Panc1 (cell line): ENCODE data around the gene LRRC63. TPM values are rescaled to one million over a fixed set of nuclear protein-coding genes. Genes with fewer than 3 reads are reported as not detected.

ENCODE experiments used
- ATAC-seq: fragments of 200-7000 bp; cut with Tn5 transposase; 2 replicates; pipeline ENCODE4 v1.9.1; 2020; ENCODE audit warnings: mild to moderate bottlenecking, moderate library complexity
- BruUV-seq: library from RNA; stranded (reverse); fragments of 400-500 nt; replicated peaks from 2 replicates; lab custom pipeline; 2021; lab: Mats Ljungman, UMichigan
- CTCF ChIA-PET: fragments of 300-600 bp; sonication (Branson Sonifier 250); formaldehyde crosslinking; loops from one replicate; lab custom pipeline; 2022; ENCODE audit warnings: antibody characterized with exemption; lab: Charles Lee
- POLR2A ChIA-PET: fragments of 300-600 bp; sonication (Branson Sonifier 250); formaldehyde crosslinking; loops from one replicate; lab custom pipeline; 2022; ENCODE audit warnings: antibody characterized with exemption; lab: Charles Lee
- DNase-seq: peaks from one replicate; pipeline ENCODE4 v3.0.0-alpha.2; 2010; ENCODE audit warnings: low read depth, low spot score
- H3K27ac ChIP-seq: 2 replicates; pipeline ENCODE4 v1.5.1; 2011; ENCODE audit warnings: mild to moderate bottlenecking, low read length, inconsistent platforms
- H3K27me3 ChIP-seq: fragments of 200-500 bp; sonication (Bioruptor generic); 2 replicates; pipeline ENCODE4 v1.6.0; 2014; ENCODE audit warnings: low read length, inconsistent platforms; ENCODE audit not compliant: control insufficient read depth, insufficient read depth
- H3K36me3 ChIP-seq: fragments of 200-500 bp; sonication (Bioruptor generic); 2 replicates; pipeline ENCODE4 v1.5.1; 2014; ENCODE audit warnings: inconsistent platforms, mild to moderate bottlenecking, low read length, moderate library complexity; ENCODE audit not compliant: control insufficient read depth, insufficient read depth
- H3K4me1 ChIP-seq: 2 replicates; pipeline ENCODE4 v1.5.1; 2011; ENCODE audit warnings: inconsistent platforms, mild to moderate bottlenecking, low read length, moderate library complexity; ENCODE audit not compliant: control insufficient read depth, insufficient read depth
- H3K4me3 ChIP-seq, 2 experiments: 2 replicates each; pipeline ENCODE4 v1.5.1; 2011 to 2012; ENCODE audit warnings: low read depth in 2 of 2, low read length in 2 of 2, mild to moderate bottlenecking in 2 of 2, inconsistent platforms in 1 of 2, moderate library complexity in 1 of 2
- H3K9me3 ChIP-seq: fragments of 200-500 bp; sonication (Bioruptor generic); 2 replicates; pipeline ENCODE4 v1.5.1; 2014; ENCODE audit warnings: low read depth, mild to moderate bottlenecking, inconsistent platforms, low read length, moderate library complexity; ENCODE audit not compliant: control insufficient read depth, insufficient read depth
- CTCF ChIP-seq: fragments of 450-650 bp; IDR thresholded peaks from 2 replicates; pipeline ENCODE4 v1.5.1; 2017; ENCODE audit warnings: mild to moderate bottlenecking
- POLR2AphosphoS5 ChIP-seq: IDR thresholded peaks from 2 replicates; pipeline ENCODE4 v1.6.1; 2012; ENCODE audit warnings: mild to moderate bottlenecking, low read depth, low read length, moderate library complexity
- REST ChIP-seq, 2 experiments: IDR thresholded peaks; 2 replicates each; pipeline ENCODE4 v1.6.1; 2011 to 2012; ENCODE audit warnings: low read depth in 2 of 2, control low read depth in 1 of 2, low read length in 1 of 2, mild to moderate bottlenecking in 1 of 2, moderate library complexity in 1 of 2; ENCODE audit not compliant: insufficient read depth in 1 of 2
- SIN3A ChIP-seq: IDR thresholded peaks from 2 replicates; pipeline ENCODE4 v1.6.1; 2012; ENCODE audit warnings: low read depth, mild to moderate bottlenecking, low read length, moderate library complexity, borderline replicate concordance; ENCODE audit not compliant: insufficient read depth
- TCF7L2 ChIP-seq: IDR thresholded peaks from 2 replicates; pipeline ENCODE4 v1.6.1; 2011; ENCODE audit warnings: mild to moderate bottlenecking, low read depth, low read length, inconsistent platforms
- in situ Hi-C: cut with HindIII; loops from 2 replicates; pipeline ENCODE4 v1.10.0; 2016; ENCODE audit warnings: low sequenced_read_pairs, low pct_unique_long_range_greater_than_20kb
- intact Hi-C: fragments of 100-400 bp; cut with micrococcal nuclease; formaldehyde crosslinking; loops from one replicate; pipeline ENCODE4 v1.10.0; 2022; ENCODE audit not compliant: unreplicated experiment
- total RNA-seq: library from RNA; stranded (reverse); gene quantifications from one replicate; pipeline ENCODE4 v1.2.1, GENCODE V29; 2021; ENCODE audit not compliant: unreplicated experiment

LRRC63 gene
- total RNA-seq, 1 experiment from 2014 or later: 0.15 TPM

DNA sequence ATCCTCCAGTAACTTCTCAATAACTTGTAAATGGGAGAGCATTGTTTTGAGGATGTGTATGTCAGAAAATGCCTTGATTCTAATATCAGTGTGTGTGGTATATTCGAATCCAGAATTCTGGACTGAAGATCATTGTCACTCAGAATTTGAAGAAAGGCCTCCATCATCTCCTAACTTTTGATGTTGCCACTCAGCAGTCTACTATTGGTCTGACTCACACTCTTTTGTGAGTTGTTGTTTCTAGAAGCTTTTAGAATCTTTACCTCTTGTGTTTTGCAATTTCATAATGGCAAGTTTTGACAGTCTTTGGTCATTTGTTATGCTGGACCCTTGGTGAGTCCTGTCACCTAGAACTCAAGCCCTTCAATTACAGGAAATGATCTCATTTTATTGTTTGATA, 98.3 kb downstream of the LRRC63 start:
- ATAC-seq (no peak), DNase-seq (no peak)
- Histone ChIP-seq H3K27me3 (no peaks in the 10 kb centered on the region), H3K27ac (no peak overlapping the region), H3K36me3 (no peaks in the 10 kb centered on the region), H3K4me1 (no peaks in the 10 kb centered on the region), H3K4me3 (no peak overlapping the region), H3K9me3 (no peaks in the 10 kb centered on the region)
- BruUV-seq: no TSS peak
- TF ChIP-seq SIN3A: no peak
- no peak for TF ChIP-seq POLR2AphosphoS5
- no peak for TF ChIP-seq REST (IDR thresholded peaks at IDR 0.05; ENCODE audit: insufficient read depth in 1 of 2, low read depth in 2 of 2, low read length in 1 of 2)
- intact Hi-C loops (no loop called here), in situ Hi-C loops (no loop called here)
- CTCF ChIA-PET: no interaction called here
- POLR2A ChIA-PET: no interaction called here

DNA sequence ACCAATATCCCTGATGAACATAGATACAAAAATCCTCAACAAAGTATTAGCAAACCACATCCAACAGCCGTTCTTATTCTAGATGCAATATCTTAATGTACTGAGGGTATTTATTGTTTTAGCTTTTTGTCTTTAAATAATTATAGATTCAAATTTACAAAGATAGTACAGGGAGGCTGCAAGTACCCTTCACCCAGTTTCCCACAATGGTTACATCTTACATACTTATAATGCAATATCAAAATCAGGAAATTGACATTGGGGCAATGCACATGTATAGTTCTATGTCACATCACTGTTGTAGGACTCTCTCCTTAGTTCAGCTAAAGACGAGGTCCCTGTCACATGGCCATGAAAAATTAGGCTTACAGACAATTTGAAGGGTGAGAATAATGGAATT, 99.5 kb downstream of the LRRC63 start:
- Histone ChIP-seq H3K36me3 (no peaks in the 10 kb centered on the region), H3K4me3 (no peak overlapping the region), H3K4me1 (no peaks in the 10 kb centered on the region), H3K9me3 (no peaks in the 10 kb centered on the region), H3K27me3 (no peaks in the 10 kb centered on the region), H3K27ac (no peak overlapping the region)
- no TSS peak for BruUV-seq
- ATAC-seq: no peak
- ChIA-PET POLR2A (no interaction called here), CTCF (no interaction called here)
- in situ Hi-C loops: no loop called here
- TF ChIP-seq CTCF: no peak
- no peak for TF ChIP-seq POLR2AphosphoS5
- TF ChIP-seq SIN3A: no peak
- TF ChIP-seq REST (IDR thresholded peaks at IDR 0.05; ENCODE audit: insufficient read depth in 1 of 2, low read depth in 2 of 2, low read length in 1 of 2): no peak
- no peak for TF ChIP-seq TCF7L2
- no peak for DNase-seq
- intact Hi-C loops: no loop called here
